ENCODE data around the gene BRAF.

Gene BRAF

GRCh38 chr7:140926021-140926817 is 1.5 kb upstream of the BRAF start:
- TF ChIP-seq CTCF (IDR thresholded peaks at IDR 0.05; ENCODE audit: low read depth, low read length): no peak
- in situ Hi-C loops (cut with HindIII; ENCODE audit: low sequenced_read_pairs): no loop called here
- no peak for DNase-seq (ENCODE audit: low read depth, low spot score)
- H3K4me3 ChIP-seq (ENCODE audit: low read depth, low read length): no peak overlapping the region

GRCh38 chr7:140924019-140924820 is 509 bp downstream of the BRAF start:
- in situ Hi-C loops (cut with HindIII; ENCODE audit: low sequenced_read_pairs): no loop called here
- peak; percentile 57 for TF ChIP-seq CTCF (IDR thresholded peaks at IDR 0.05; ENCODE audit: low read depth, low read length)
- DNase-seq (ENCODE audit: low read depth, low spot score): peak; percentile 55
- peak overlapping the region; percentile 93 for H3K4me3 ChIP-seq (ENCODE audit: low read depth, low read length)

- no peak for TF ChIP-seq CTCF (IDR thresholded peaks at IDR 0.05; ENCODE audit: low read depth, low read length)
Observed at GRCh38 chr7:140923358-140924006, 1.2 kb downstream of the BRAF start.

GRCh38 chr7:140922741-140923345 is 1.9 kb downstream of the BRAF start:
- in situ Hi-C loops (cut with HindIII; ENCODE audit: low sequenced_read_pairs): no loop called here
- no peak overlapping the region for H3K4me3 ChIP-seq (ENCODE audit: low read depth, low read length)
- TF ChIP-seq CTCF (IDR thresholded peaks at IDR 0.05; ENCODE audit: low read depth, low read length): no peak
- DNase-seq (ENCODE audit: low read depth, low spot score): no peak

More at GRCh38 chr7:140923358-140924006, 1.2 kb downstream of the BRAF start:
- in situ Hi-C loops (cut with HindIII; ENCODE audit: low sequenced_read_pairs): no loop called here
- peak overlapping the region; percentile 93 for H3K4me3 ChIP-seq (ENCODE audit: low read depth, low read length)
- DNase-seq (ENCODE audit: low read depth, low spot score): peak; percentile 15

- TF ChIP-seq CTCF (IDR thresholded peaks at IDR 0.05; ENCODE audit: low read depth, low read length): no peak
- no peak for DNase-seq (ENCODE audit: low read depth, low spot score)
- in situ Hi-C loops (cut with HindIII; ENCODE audit: low sequenced_read_pairs): no loop called here
- H3K4me3 ChIP-seq (ENCODE audit: low read depth, low read length): no peak overlapping the region
Observed at GRCh38 chr7:140920745-140921144, 4.0 kb downstream of the BRAF start.

GRCh38 chr7:140918236-140918635 is 6.5 kb downstream of the BRAF start:
- H3K4me3 ChIP-seq (ENCODE audit: low read depth, low read length): no peak overlapping the region
- no peak for DNase-seq (ENCODE audit: low read depth, low spot score)
- no peak for TF ChIP-seq CTCF (IDR thresholded peaks at IDR 0.05; ENCODE audit: low read depth, low read length)
- in situ Hi-C loops (cut with HindIII; ENCODE audit: low sequenced_read_pairs): no loop called here
